ENCODE data around the gene LPP. TPM values are rescaled to one million over a fixed set of nuclear protein-coding genes. Genes with fewer than 3 reads are reported as not detected.

LPP gene
- total RNA-seq, 1 experiment from 2014 or later = 22.1 TPM

DNA sequence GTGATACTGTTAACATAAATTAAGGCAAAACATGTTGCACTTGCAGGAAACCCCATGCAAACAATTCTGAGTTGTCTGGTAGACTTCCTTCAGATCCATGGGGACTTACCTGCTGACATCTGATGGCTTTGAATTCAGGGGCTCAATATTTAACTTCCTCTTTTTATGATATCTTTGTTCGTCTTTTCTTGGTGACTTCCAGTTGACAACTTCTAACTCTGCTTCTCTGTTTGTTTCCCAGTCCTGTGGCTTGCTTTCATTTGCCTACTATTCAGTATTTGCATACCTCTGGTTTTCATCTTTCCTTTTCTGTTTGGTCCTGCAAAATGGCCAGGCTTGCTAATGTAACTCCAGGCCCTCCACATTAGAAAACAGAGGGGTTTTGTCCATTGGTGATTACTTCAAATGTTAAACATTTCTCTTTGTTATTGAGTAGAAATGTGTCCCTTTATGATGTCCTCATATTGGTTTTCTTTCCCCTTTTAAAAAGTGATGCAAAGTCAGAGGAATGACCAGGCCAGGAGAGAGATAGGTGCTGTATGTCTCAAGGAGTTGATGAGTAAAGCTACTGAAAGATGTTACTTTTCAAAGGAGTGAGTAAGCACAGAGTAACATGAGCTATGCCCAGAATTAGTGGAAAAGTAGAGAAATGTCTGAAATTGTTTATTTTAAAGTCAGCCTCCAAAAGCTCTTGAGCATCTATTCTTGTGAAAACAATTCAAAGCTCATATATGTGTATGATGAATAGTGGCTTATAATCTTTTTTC is 335.9 kb downstream of the LPP start:
- no peak for DNase-seq (ENCODE audit: extremely low read depth, low read depth)

GRCh38 chr3:188490416-188490815 is 336.5 kb downstream of the LPP start:
- no peak for DNase-seq (ENCODE audit: extremely low read depth, low read depth)

- no peak for DNase-seq (ENCODE audit: extremely low read depth, low read depth)
Measured at GRCh38 chr3:188491276-188491687, 337.3 kb downstream of the LPP start.

DNA sequence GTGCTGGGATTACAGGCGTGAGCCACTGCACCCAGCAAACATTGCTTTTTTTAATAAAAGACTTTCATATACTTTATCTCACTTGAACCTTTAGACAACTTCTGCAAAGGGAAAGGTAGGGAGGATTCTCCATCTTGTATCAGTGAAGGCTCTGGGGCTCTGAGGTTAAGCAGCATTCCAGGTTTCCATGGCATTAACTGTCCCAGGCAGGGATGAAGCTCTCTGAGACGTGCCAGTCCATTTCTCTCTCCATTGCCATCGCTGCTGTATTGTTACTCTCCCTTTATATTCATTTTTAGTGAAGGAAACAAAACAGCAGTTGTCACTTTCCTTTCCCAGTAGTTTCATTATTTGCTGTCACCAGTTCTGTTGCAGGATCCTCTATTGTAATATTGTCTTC is 342.4 kb downstream of the LPP start:
- no peak for DNase-seq (ENCODE audit: extremely low read depth, low read depth)

DNA sequence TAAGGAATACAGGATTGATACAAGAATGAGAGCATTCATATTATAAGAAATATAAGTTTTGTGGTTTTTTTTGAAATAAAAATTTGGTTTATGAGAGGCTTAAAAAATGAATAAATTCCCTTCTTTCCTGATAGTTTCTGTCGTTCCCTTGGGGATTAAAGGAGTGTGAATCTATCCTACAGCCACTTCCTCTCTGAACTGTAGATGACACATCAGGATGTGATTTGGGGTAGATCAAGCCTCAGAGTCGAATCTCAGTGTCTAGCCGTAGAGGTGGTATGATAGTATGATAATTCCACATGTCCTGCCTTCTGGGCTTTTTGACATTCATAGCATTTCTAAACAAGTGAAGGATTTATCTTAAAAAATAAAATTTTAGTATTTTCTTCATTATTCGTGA is 343.1 kb downstream of the LPP start:
- DNase-seq (ENCODE audit: extremely low read depth, low read depth) = no peak

- no peak for DNase-seq (ENCODE audit: extremely low read depth, low read depth)
Measured at GRCh38 chr3:188503647-188504046, 349.7 kb downstream of the LPP start.

DNA sequence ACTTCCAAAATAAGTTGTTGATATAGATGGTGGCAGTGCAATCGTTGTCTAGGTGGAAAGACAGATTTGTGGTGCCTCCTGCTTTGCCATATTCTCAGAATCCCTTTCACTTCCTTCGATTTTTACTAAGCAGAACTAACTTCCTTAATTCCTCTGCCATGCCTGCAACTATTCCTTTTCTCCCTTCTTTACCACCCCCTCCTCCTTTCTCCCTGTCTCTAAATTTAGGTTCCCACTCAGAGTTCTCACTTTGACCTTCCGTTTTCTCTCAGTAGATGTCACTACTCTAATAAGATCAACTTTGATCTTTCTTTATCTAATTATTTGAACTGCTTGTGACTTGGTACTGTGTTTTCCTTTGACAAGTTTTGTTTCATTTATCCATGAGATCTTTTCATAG is 351.2 kb downstream of the LPP start:
- no peak for DNase-seq (ENCODE audit: extremely low read depth, low read depth)

GRCh38 chr3:188505911-188506310 is 352.0 kb downstream of the LPP start:
- DNase-seq (ENCODE audit: extremely low read depth, low read depth) = no peak

GRCh38 chr3:188506446-188506845 is 352.5 kb downstream of the LPP start:
- no peak for DNase-seq (ENCODE audit: extremely low read depth, low read depth)

GRCh38 chr3:188507244-188507720 is 353.3 kb downstream of the LPP start:
- DNase-seq (ENCODE audit: extremely low read depth, low read depth) = no peak

GRCh38 chr3:188508454-188508853 is 354.5 kb downstream of the LPP start:
- DNase-seq (ENCODE audit: extremely low read depth, low read depth) = no peak

- no peak for DNase-seq (ENCODE audit: extremely low read depth, low read depth)
Measured at GRCh38 chr3:188509316-188509715, 355.4 kb downstream of the LPP start.

GRCh38 chr3:188510366-188510765 is 356.4 kb downstream of the LPP start:
- DNase-seq (ENCODE audit: extremely low read depth, low read depth) = no peak

- DNase-seq (ENCODE audit: extremely low read depth, low read depth) = no peak
Measured at GRCh38 chr3:188513662-188514328, 359.8 kb downstream of the LPP start.

DNA sequence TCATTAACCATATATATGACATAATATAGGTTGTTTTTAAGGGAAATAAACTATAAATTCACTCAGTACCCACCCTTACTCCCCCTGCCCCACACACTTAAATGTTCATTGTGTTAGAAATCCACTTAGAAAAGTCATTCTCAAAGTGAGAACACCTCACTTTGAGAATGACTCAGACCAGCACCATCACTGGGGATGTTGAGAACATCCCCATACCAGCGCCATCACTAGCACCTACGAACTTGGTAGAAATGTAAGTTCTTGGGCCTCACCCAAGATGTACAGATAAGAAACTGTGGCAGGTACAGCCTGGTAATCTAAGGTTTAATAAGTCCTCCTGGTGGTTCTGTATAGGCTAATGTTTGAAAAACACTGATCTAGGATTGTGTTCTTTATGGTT is 362.6 kb downstream of the LPP start:
- no peak for DNase-seq (ENCODE audit: extremely low read depth, low read depth)

- no peak for DNase-seq (ENCODE audit: extremely low read depth, low read depth)
Measured at GRCh38 chr3:188518416-188518815, 364.5 kb downstream of the LPP start.

DNA sequence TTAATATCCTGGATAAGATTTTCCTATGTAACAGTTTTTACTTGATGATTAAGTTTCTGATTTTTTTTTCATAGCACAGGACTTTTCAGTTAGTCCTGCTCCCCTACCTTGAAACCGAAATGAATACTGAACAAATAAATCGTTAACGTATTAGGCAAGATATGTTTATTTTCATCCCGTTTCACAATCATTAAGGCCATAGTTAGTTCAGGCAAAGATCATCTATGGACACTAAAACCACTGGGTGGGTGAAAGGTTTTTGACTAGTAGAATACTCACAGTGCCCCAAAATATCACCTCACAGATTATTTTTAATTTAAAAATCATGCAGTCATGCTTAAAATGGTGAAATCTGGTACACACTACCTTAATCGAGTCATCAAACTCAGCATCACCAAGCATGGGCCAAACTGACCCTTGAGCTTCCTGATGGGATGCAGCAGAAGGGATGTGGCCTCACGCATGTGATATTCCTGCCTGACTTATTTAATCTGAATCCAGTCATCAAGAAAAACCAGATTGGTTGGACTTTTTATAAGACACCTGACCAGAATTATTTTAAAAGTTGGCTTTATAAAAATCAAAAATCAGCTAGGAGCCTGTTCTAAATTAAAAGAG is 365.0 kb downstream of the LPP start:
- DNase-seq (ENCODE audit: extremely low read depth, low read depth) = no peak

- DNase-seq (ENCODE audit: extremely low read depth, low read depth) = no peak
Measured at GRCh38 chr3:188520466-188520865, 366.5 kb downstream of the LPP start.

DNA sequence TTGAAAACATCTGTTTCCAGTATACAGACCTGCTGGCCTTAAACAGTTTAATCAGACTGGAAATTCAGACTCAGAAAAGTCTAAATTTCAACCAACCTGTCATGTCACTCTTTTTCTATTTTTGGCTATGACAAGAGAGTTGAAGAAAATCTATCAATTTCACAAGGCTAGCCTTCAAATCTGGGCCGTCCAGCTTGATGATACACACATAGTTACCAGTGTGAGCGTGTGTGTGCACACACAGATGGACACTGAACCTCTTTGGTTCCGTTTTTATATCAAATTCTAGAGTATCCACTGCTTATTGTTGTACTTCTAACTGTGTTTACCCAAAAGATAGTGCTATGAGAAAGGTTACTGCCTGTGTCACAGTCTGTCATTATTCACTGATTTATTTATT is 368.2 kb downstream of the LPP start:
- no peak for DNase-seq (ENCODE audit: extremely low read depth, low read depth)

- DNase-seq (ENCODE audit: extremely low read depth, low read depth) = no peak
Measured at GRCh38 chr3:188523291-188523690, 369.3 kb downstream of the LPP start.

GRCh38 chr3:188524052-188524451 is 370.1 kb downstream of the LPP start:
- DNase-seq (ENCODE audit: extremely low read depth, low read depth) = no peak

DNA sequence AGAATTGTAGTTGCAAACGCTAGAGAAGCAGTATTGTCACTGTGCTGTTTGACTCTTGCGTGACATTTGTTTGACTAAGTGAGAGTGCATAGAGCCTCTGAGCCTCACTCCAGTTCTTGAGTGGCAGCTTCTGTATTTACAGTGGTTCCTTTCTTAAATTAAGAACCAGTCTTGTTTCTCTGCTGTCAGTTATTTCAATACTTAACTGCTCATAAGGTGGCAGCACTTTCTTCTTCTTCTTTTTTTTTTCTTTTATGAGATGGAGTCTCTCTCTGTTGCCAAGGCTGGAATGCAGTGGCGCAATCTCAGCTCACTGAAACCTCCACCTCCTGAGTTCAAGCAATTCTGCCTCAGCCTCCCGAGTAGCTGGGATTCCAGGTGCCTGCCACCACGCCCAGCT is 372.1 kb downstream of the LPP start:
- no peak for DNase-seq (ENCODE audit: extremely low read depth, low read depth)
